Measurements from ENCODE around the gene WFDC12.
"Not testable (repeated sequence)": the region's sequence is repeated elsewhere in the genome, so short reads cannot be mapped to it uniquely, and the experiment has no call there.

Gene WFDC12, protein sequence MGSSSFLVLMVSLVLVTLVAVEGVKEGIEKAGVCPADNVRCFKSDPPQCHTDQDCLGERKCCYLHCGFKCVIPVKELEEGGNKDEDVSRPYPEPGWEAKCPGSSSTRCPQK

DNA sequence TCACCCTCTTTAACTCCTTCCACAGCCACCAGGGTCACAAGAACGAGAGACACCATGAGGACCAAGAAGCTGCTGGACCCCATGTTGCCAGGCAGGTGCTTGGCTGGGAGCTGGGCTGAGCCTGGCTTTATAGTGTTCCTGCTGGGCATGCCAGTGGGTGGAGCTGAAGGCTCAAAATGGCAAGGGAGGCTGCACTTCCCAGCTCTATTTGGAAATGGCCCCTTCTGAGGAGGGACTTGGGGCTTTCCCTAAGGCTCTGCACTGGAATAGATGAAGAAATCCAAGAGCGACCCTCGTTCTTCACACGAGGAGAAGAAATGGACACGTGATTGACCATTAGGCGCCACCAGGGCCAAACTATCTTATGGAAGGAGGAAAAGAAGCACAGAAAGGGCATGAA, at the start of gene WFDC12:
WFDC12 (minus strand) TSS at position 101 of the 400 bp plus-strand sequence; CDS start at position 83, 18 bp downstream.
- no peaks in the 10 kb centered on the region for H3K4me1 ChIP-seq (ENCODE audit: control insufficient read depth, insufficient read depth, low read length)
- DNase-seq (ENCODE audit: low read depth) = no peak
- H3K36me3 ChIP-seq (ENCODE audit: control insufficient read depth, insufficient read depth, low read length, severe bottlenecking) = no peaks in the 10 kb centered on the region
- peaks cover 7% of the 10 kb centered on the region for H3K9me3 ChIP-seq (ENCODE audit: control insufficient read depth, low read length)
- H3K4me3 ChIP-seq (ENCODE audit: low read length) = no peak within 1 kb of the TSS
- H3K27me3 ChIP-seq (replicated peaks; ENCODE audit: control insufficient read depth, insufficient read depth, low read length) = peaks cover 41% of the 10 kb centered on the region
- no peak within 1 kb of the TSS for H3K9ac ChIP-seq (ENCODE audit: low read length)

DNA sequence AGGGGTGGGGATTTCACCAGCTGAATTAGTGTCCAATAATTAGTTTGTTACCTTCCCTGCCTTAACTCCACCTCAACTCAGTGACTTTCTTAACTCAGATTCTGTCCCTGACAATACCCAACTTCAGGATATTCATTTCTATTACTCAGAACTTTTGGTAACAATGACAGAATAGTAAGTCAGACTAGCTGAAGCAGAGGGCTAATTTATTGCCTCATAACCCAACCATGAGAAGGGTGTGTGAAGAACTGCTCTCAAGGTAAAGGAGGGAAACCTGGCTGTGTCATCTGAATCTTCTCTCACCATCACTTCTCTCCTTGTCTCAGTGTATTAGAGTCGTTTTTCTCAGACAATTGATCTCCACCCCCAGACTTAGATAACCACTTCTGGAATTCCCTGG, 49.3 kb upstream of the WFDC12 start:
- H3K9ac ChIP-seq (ENCODE audit: low read length) = no peak overlapping the region
- H3K9me3 ChIP-seq (ENCODE audit: control insufficient read depth, low read length) = no peaks in the 10 kb centered on the region
- no peaks in the 10 kb centered on the region for H3K27me3 ChIP-seq (replicated peaks; ENCODE audit: control insufficient read depth, insufficient read depth, low read length)
- H3K4me1 ChIP-seq (ENCODE audit: control insufficient read depth, insufficient read depth, low read length) = peaks cover 4% of the 10 kb centered on the region
- H3K4me3 ChIP-seq (ENCODE audit: low read length) = no peak overlapping the region
- no peaks in the 10 kb centered on the region for H3K36me3 ChIP-seq (ENCODE audit: control insufficient read depth, insufficient read depth, low read length, severe bottlenecking)
- DNase-seq (ENCODE audit: low read depth) = no peak

DNA sequence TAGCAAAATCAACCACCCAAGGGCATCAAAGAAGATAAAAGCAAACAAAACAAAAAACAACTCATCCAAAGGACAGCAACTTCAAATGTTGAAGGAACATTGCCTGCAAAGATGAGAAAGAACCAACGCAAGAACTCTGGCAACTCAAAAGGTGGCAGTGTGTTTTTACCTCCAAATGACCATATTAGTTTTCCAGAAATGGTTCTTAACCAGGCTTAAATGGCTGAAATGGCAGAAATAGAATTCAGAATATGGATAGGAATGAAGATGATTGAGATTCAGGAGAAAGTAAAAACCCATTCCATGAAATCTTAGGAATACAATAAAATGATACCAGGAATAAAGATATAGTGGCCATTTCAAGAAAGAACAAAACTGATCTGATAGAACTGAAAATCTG, 40.6 kb upstream of the WFDC12 start:
- Histone ChIP-seq H3K4me3 (ENCODE audit: low read length) (no peak overlapping the region), H3K9me3 (ENCODE audit: control insufficient read depth, low read length) (peaks cover 30% of the 10 kb centered on the region), H3K9ac (ENCODE audit: low read length) (no peak overlapping the region), H3K4me1 (ENCODE audit: control insufficient read depth, insufficient read depth, low read length) (peaks cover 10% of the 10 kb centered on the region), H3K27me3 (replicated peaks; ENCODE audit: control insufficient read depth, insufficient read depth, low read length) (no peaks in the 10 kb centered on the region), H3K36me3 (ENCODE audit: control insufficient read depth, insufficient read depth, low read length, severe bottlenecking) (no peaks in the 10 kb centered on the region)
- no peak for DNase-seq (ENCODE audit: low read depth)

DNA sequence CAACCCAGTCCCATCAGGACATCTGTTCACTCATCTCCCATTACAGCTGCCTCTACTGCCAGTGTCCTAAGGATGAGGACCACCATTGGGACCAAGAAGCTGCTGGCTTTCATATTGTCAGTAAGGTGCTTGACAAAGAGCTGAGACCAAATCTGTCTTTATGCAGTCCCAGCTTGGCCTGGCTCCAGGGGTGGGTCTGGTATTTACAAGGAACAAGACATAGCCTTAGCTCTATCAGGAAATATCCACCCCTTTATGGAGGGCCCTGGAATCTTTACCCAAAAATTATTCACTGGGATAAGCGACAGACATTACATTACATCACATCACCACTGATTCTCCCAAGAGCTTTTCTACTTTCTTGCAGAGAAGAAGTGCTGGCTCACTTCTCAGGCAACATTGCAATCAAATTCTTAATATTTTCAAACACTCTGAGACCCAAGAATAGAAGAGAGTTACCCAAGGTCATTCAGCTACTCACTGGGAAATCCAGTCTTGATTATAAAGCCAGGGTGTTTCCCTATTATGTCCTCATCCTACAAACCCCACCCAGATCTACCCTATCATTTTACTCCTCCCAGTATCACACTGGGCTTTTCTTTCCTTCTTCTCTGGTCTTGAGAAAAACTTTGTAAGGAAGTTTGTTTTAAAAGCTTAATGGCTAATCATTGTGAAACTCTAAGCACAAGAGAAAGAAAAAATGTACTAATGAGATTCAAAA, 39.0 kb upstream of the WFDC12 start:
- H3K9ac ChIP-seq (ENCODE audit: low read length) = no peak overlapping the region
- H3K27me3 ChIP-seq (replicated peaks; ENCODE audit: control insufficient read depth, insufficient read depth, low read length) = no peaks in the 10 kb centered on the region
- H3K4me3 ChIP-seq (ENCODE audit: low read length) = no peak overlapping the region
- H3K4me1 ChIP-seq (ENCODE audit: control insufficient read depth, insufficient read depth, low read length) = peaks cover 15% of the 10 kb centered on the region
- H3K36me3 ChIP-seq (ENCODE audit: control insufficient read depth, insufficient read depth, low read length, severe bottlenecking) = no peaks in the 10 kb centered on the region
- no peak for DNase-seq (ENCODE audit: low read depth)
- H3K9me3 ChIP-seq (ENCODE audit: control insufficient read depth, low read length) = peaks cover 30% of the 10 kb centered on the region

DNA sequence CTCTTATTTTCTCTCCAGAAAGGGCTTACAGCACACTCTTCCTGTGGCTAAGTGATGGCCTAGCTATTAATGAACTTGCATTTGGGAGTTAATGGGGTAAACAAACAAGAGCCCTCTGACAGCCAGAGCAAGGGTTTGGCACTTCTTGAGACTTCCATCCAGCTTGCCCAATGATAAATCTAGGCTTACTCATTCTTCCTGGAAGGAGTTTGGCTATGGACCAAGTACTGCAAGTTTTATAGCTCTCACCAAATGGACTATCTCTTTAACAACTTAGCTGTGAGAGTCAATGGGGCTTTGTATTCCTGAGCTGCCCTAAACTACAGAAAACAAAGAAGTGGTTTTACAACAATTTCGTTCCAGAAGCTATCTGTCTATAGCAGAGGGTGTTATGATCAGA, 33.7 kb upstream of the WFDC12 start:
- DNase-seq (ENCODE audit: low read depth) = peak; percentile 19
- Histone ChIP-seq H3K36me3 (ENCODE audit: control insufficient read depth, insufficient read depth, low read length, severe bottlenecking) (no peaks in the 10 kb centered on the region), H3K4me3 (ENCODE audit: low read length) (peak overlapping the region; percentile 57), H3K27me3 (replicated peaks; ENCODE audit: control insufficient read depth, insufficient read depth, low read length) (peaks cover 11% of the 10 kb centered on the region), H3K4me1 (ENCODE audit: control insufficient read depth, insufficient read depth, low read length) (peaks cover 17% of the 10 kb centered on the region), H3K9me3 (ENCODE audit: control insufficient read depth, low read length) (peaks cover 11% of the 10 kb centered on the region), H3K9ac (ENCODE audit: low read length) (no peak overlapping the region)

DNA sequence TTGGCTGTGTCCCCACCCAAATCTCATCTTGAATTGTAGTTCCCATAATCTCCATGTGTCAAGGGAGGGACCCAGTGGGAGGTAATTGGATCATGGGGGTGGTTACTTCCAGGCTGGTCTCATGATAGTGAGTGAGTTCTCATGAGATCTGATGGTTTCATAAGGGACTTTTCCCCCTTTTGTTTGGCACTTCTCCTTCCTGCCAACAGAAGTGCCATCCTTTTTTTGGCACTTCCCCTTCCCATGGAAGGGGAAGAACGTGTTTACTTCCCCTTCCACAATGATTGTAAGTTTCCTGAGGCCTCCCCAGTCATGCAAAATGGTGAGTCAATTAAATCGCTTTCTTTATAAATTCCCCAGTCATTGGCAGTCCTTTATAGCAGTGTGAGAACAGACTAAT, 32.4 kb upstream of the WFDC12 start:
- Histone ChIP-seq H3K27me3 (replicated peaks; ENCODE audit: control insufficient read depth, insufficient read depth, low read length) (peaks cover 17% of the 10 kb centered on the region), H3K4me1 (ENCODE audit: control insufficient read depth, insufficient read depth, low read length) (peaks cover 14% of the 10 kb centered on the region), H3K9me3 (ENCODE audit: control insufficient read depth, low read length) (no peaks in the 10 kb centered on the region), H3K9ac (ENCODE audit: low read length) (no peak overlapping the region), H3K4me3 (ENCODE audit: low read length) (no peak overlapping the region), H3K36me3 (ENCODE audit: control insufficient read depth, insufficient read depth, low read length, severe bottlenecking) (no peaks in the 10 kb centered on the region)
- no peak for DNase-seq (ENCODE audit: low read depth)

DNA sequence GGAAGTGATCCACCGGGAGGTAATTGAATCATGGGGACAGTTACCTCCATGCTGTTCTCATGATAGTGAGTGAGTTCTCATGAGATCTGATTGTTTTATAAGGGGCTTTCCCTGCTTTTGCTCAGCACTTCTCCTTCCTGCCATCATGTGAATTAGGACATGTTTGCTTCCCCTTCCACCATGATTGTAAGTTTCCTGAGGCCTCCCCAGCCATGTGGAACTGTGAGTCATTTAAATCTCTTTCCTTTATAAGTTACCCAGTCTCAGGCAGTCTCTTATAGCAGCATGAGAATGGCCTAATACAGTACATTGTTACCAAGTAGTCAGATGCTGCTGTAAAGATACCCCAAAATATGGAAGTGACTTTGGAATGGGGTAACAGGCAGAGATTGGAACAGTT, 30.5 kb upstream of the WFDC12 start:
- Histone ChIP-seq H3K4me1 (ENCODE audit: control insufficient read depth, insufficient read depth, low read length) (peaks cover 14% of the 10 kb centered on the region), H3K27me3 (replicated peaks; ENCODE audit: control insufficient read depth, insufficient read depth, low read length) (peaks cover 35% of the 10 kb centered on the region)
- H3K36me3 ChIP-seq (ENCODE audit: control insufficient read depth, insufficient read depth, low read length, severe bottlenecking); H3K4me3 ChIP-seq (ENCODE audit: low read length); DNase-seq (ENCODE audit: low read depth); H3K9me3 ChIP-seq (ENCODE audit: control insufficient read depth, low read length); H3K9ac ChIP-seq (ENCODE audit: low read length): not testable (repeated sequence)

DNA sequence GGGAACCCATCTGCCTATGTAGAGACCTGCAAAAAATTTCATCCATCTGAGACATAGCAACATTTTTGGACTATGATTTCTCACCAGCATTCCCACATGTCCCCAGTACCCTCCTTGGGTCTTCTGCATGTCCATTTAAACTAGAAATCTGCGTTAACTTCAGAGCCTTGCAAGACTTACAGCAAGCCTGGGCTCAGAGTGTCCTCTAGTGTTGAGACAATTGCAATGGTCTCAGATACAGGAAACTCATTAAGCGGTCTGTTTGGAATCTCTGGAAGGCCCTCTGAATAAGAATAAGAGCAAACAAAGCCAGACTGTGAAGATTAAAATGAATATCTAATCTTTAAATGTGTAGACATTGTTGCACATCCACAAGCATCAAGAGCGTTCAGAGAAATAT, 29.9 kb upstream of the WFDC12 start:
- H3K4me3 ChIP-seq (ENCODE audit: low read length) = no peak overlapping the region
- H3K36me3 ChIP-seq (ENCODE audit: control insufficient read depth, insufficient read depth, low read length, severe bottlenecking) = no peaks in the 10 kb centered on the region
- DNase-seq (ENCODE audit: low read depth) = no peak
- H3K9me3 ChIP-seq (ENCODE audit: control insufficient read depth, low read length) = no peaks in the 10 kb centered on the region
- H3K9ac ChIP-seq (ENCODE audit: low read length) = no peak overlapping the region
- H3K27me3 ChIP-seq (replicated peaks; ENCODE audit: control insufficient read depth, insufficient read depth, low read length) = peaks cover 41% of the 10 kb centered on the region
- H3K4me1 ChIP-seq (ENCODE audit: control insufficient read depth, insufficient read depth, low read length) = peaks cover 14% of the 10 kb centered on the region

DNA sequence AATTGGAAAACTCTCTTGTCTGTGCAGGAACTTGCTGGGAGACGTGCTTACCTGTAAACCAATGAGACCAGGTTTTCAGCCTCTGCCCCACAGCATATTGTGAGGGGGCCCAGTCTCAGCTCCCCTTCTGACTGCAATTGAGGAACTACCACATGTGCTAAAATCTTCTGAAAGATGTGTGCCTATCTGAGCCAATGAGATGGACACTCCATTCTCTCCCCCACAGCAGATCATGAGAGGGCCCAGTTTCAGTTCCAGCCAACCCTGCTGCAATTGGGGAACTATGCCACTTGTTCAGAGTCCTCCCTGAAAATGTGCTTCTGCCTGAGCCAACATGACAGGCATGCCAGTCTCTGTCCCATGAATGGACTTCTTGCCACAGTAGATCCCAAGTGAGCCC, 29.5 kb upstream of the WFDC12 start:
- Histone ChIP-seq H3K27me3 (replicated peaks; ENCODE audit: control insufficient read depth, insufficient read depth, low read length) (peaks cover 46% of the 10 kb centered on the region), H3K4me1 (ENCODE audit: control insufficient read depth, insufficient read depth, low read length) (peaks cover 14% of the 10 kb centered on the region), H3K9me3 (ENCODE audit: control insufficient read depth, low read length) (peaks cover 2% of the 10 kb centered on the region), H3K36me3 (ENCODE audit: control insufficient read depth, insufficient read depth, low read length, severe bottlenecking) (no peaks in the 10 kb centered on the region), H3K9ac (ENCODE audit: low read length) (no peak overlapping the region), H3K4me3 (ENCODE audit: low read length) (no peak overlapping the region)
- DNase-seq (ENCODE audit: low read depth) = no peak

DNA sequence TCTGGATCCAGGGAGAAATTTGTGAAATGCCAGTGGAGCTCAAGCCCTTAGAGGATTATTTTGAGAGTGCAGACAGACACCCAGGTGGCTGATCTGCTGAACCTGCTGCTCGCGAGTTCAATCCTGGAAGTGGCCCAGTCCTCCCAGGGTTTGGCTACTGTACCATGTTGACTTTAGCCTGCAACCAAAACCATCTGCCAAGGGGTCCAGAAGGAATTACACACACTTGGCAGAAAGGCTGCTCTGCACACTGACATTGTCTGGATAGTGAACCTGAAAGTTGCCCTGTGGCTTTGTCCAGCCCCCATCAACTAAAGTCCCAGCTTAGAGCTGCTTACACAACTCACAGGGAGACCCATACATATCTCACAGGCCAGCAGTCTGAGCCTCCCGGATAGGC, 28.9 kb upstream of the WFDC12 start:
- H3K4me3 ChIP-seq (ENCODE audit: low read length) = no peak overlapping the region
- H3K9me3 ChIP-seq (ENCODE audit: control insufficient read depth, low read length) = peaks cover 3% of the 10 kb centered on the region
- H3K36me3 ChIP-seq (ENCODE audit: control insufficient read depth, insufficient read depth, low read length, severe bottlenecking) = no peaks in the 10 kb centered on the region
- H3K27me3 ChIP-seq (replicated peaks; ENCODE audit: control insufficient read depth, insufficient read depth, low read length) = peaks cover 50% of the 10 kb centered on the region
- H3K9ac ChIP-seq (ENCODE audit: low read length) = no peak overlapping the region
- H3K4me1 ChIP-seq (ENCODE audit: control insufficient read depth, insufficient read depth, low read length) = peaks cover 9% of the 10 kb centered on the region
- DNase-seq (ENCODE audit: low read depth) = no peak

DNA sequence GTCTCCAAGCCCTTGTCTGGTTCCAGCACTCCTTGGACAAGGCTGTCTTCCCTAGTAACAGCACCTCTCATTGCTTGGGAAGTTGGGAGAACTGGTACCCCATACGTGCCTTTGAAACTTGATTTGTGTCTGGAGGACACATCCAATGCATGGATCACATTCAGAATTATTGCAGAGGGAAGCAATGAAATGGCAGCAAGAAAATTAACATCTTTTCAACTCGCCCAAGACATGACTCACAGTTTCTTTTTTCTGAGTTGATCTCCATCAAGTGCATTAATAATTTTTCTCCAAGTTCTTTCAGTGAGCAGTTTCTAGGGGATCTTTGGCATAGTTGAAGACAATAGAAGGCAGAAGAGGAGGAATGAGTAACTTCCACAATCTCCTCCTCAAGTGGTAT, 28.1 kb upstream of the WFDC12 start:
- peaks cover 50% of the 10 kb centered on the region for H3K27me3 ChIP-seq (replicated peaks; ENCODE audit: control insufficient read depth, insufficient read depth, low read length)
- H3K9ac ChIP-seq (ENCODE audit: low read length) = no peak overlapping the region

DNA sequence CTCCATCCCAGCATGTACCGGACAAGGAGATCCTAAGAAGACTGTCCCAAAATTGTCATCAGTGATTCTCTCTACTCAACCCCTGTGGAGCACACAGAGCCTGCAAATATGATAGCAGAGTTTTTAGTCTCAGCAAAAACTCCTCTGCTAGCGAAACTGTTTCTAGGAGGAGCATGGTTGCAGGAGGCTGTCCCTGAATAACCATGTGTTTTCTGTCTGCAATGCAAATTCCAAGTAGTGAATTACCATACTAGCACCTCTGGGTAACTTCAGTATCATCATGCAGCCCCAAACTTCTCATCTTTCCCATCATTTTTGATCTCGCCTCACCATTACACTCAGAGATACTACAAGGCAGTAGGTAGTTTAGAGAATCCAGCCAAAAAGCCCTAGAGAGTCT, 24.8 kb upstream of the WFDC12 start:
- Histone ChIP-seq H3K4me1 (ENCODE audit: control insufficient read depth, insufficient read depth, low read length) (no peaks in the 10 kb centered on the region), H3K4me3 (ENCODE audit: low read length) (no peak overlapping the region), H3K36me3 (ENCODE audit: control insufficient read depth, insufficient read depth, low read length, severe bottlenecking) (no peaks in the 10 kb centered on the region), H3K27me3 (replicated peaks; ENCODE audit: control insufficient read depth, insufficient read depth, low read length) (peaks cover 80% of the 10 kb centered on the region), H3K9me3 (ENCODE audit: control insufficient read depth, low read length) (peaks cover 3% of the 10 kb centered on the region), H3K9ac (ENCODE audit: low read length) (no peak overlapping the region)
- no peak for DNase-seq (ENCODE audit: low read depth)

More for the DNA sequence above, 28.1 kb upstream of the WFDC12 start:
- peaks cover 2% of the 10 kb centered on the region for H3K4me1 ChIP-seq (ENCODE audit: control insufficient read depth, insufficient read depth, low read length)
- H3K4me3 ChIP-seq (ENCODE audit: low read length) = no peak overlapping the region
- H3K9me3 ChIP-seq (ENCODE audit: control insufficient read depth, low read length) = peaks cover 3% of the 10 kb centered on the region
- no peak for DNase-seq (ENCODE audit: low read depth)
- no peaks in the 10 kb centered on the region for H3K36me3 ChIP-seq (ENCODE audit: control insufficient read depth, insufficient read depth, low read length, severe bottlenecking)
